ENCODE measurements around the gene SARS1.

GRCh38 chr1:109235137-109235536 is 21.4 kb downstream of the SARS1 start:
- TF ChIP-seq CTCF (conservative IDR thresholded peaks at IDR 0.05 in 1 of 2, IDR thresholded peaks at IDR 0.05 in 1 of 2; ENCODE audit: low read depth in 1 of 2, low read length in 2 of 2) (no peak), EZH2 (IDR thresholded peaks at IDR 0.05; ENCODE audit: low read length, missing control alignments) (no peak)
